Left hindlimb (tissue), 1 donor: ENCODE results near the gene MTR.
"Not testable (repeated sequence)": the region's sequence is repeated elsewhere in the genome, so short reads cannot be mapped to it uniquely, and the experiment has no call there.

ENCODE experiments used
- DNase-seq: peaks from one replicate; pipeline ENCODE4 v3.0.0-alpha.2; 2018

Gene MTR

GRCh38 chr1:236865818-236866155 lies 70.7 kb downstream of the MTR start:
- DNase-seq = no peak

- no peak for DNase-seq
Measured at GRCh38 chr1:236868625-236869467, 73.8 kb downstream of the MTR start.

DNA sequence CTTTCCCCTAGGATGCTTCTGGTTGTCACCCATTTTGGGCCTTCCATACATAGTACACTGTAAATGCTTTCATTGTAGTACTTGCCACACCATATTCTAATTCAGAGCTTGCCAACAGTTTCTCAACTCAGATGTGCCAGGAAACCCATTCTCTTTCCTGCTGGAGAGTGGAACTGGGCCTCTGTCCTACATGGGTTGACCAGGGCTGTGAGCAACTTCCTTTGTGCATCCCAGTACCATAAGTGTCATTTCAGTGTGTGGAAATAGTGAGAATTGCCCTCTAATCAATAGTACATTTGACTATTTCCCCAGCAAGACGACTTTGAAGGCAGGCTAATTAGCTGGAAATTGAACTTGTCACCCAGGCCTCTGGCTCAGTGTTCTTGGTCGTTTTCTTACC lies 74.8 kb downstream of the MTR start:
- no peak for DNase-seq

- DNase-seq = no peak
Measured at GRCh38 chr1:236870721-236871120, 75.6 kb downstream of the MTR start.

DNA sequence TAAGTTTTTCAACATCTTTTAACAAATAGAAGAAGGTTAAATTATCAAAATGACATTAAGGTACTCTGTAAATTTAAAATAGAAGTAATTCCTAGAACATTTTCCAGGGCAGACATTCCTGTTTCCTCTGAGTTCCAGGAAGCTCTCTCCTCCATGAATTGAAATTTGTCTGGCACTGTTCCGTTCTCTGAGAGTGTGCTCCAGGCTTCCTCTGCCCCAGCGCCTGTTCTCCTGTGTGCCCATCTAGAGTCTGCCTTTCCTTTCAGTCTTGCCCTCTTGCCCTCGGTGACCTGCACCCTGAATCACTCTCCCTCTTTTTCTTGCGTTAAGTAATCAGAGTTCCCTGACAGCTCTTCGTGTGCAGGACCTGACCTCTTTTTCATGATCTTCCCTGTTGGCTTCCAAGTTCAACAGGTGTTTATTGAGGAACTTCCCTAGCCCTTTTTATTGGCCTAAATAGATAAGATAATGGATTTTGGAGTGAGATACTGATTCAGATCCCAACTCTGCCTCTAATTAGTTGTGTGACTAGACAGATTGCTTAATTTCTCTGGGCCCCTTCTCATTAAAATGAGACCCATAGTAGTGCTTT lies 77.1 kb downstream of the MTR start:
- DNase-seq = no peak

DNA sequence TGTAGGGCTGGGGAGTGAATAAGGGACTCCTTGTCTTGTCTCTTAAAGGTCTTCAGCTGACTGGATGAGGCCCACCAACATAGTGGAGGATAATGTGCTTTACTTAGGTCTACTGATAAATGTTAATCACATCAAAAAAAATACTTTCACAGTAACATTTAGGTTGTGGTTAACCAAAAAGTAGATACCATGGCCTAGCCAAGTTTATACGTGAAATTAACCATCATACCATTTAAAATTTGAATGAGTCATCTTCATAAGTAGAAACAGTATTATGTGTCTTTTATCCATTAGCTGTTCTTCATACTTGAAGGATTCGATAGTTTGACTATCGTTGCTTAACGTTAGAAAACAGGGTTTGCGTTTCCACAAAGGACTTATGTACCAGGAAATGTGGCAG lies 80.9 kb downstream of the MTR start:
- DNase-seq = no peak

- DNase-seq = no peak
Measured at GRCh38 chr1:236877661-236878060, 82.6 kb downstream of the MTR start.

- no peak for DNase-seq
Measured at GRCh38 chr1:236880209-236880608, 85.1 kb downstream of the MTR start.

- DNase-seq = no peak
Measured at GRCh38 chr1:236882678-236883077, 87.6 kb downstream of the MTR start.

- no peak for DNase-seq
Measured at GRCh38 chr1:236886199-236886598, 91.1 kb downstream of the MTR start.

GRCh38 chr1:236887081-236887480 lies 92.0 kb downstream of the MTR start:
- no peak for DNase-seq

GRCh38 chr1:236888126-236888525 lies 93.0 kb downstream of the MTR start:
- DNase-seq = no peak

- DNase-seq = no peak
Measured at GRCh38 chr1:236888903-236889302, 93.8 kb downstream of the MTR start.

DNA sequence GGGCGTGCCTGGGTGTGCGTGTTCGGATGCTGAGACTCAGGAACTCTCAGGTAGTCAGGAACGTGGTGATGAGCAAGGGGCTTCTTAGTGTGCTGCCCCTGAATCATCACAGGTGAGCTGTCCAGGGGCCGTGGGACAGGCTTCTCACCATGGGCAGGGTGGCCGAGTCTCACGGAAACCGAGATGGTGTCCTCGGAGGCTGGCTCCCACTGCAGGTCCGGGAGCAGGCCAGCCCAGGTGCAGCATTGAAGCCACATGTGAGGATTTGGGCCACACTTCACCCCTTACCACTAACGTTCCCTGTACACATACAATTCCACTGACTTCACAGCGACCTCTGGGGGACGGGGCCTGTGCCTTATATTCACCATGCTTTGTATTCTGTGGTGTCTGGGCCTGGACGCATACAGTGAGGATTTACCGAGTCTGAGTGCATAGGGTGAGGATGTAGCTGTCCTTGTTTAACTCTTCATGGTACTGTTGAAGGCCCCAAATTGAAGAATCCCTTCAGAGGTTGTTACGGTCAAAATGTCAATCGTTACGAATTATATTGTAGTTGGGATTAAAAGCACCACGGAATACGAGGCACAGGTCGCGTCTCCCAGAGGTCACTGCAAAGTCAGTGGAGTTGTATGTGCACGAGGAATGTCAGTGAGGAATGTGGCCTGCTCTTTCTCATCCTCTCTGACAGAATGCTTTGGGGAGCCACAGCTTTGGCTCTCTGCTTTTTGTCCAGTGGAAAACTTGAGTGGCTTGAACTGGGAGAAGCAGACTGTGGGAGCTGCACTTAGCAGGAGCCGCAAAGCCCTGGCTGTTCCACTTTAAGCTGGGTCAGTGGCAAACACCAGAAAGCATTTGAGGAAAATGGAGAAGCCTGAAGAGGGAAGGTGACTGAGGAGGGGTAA lies 95.3 kb downstream of the MTR start:
- DNase-seq = no peak

DNA sequence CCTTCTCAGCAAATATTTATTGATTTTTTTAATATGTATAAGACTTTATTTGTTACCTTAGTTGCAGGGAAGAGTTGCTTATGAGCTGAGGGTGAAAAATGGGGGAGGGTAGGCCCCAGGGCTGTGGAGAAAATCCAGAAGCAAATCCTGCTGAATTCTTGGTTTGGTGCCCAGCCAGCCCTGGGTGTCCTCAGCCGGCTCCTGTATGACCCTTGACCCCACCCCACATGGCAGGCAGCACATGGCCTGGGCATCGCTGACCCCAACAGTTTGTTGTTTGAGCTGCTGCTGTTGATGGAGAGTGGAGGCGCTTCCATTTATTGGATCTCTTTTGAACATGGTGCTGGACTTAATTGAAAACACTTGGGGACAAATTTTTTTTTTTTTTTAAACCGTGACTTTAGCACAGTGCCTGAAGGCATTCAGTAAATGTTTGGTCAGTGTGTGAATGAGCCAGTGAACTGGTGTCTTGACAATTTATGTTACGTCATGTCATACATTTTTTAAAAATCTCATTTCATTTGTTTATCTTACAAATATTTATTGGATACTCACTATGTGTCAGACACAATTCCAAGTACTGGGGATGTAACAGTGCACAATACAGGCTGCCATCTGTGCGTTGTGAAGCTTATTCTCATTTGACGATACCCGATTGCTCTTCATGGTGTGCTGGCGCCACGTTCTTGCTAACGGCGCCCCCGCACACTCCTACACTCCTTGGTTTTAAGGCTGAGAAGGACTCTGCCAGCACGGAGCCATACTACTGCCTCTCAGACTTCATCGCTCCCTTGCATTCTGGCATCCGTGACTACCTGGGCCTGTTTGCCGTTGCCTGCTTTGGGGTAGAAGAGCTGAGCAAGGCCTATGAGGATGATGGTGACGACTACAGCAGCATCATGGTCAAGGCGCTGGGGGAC lies 98.8 kb downstream of the MTR start:
- no peak for DNase-seq

GRCh38 chr1:236895665-236896387 lies 100.7 kb downstream of the MTR start:
- no peak for DNase-seq

GRCh38 chr1:236896716-236897115 lies 101.6 kb downstream of the MTR start:
- no peak for DNase-seq

DNA sequence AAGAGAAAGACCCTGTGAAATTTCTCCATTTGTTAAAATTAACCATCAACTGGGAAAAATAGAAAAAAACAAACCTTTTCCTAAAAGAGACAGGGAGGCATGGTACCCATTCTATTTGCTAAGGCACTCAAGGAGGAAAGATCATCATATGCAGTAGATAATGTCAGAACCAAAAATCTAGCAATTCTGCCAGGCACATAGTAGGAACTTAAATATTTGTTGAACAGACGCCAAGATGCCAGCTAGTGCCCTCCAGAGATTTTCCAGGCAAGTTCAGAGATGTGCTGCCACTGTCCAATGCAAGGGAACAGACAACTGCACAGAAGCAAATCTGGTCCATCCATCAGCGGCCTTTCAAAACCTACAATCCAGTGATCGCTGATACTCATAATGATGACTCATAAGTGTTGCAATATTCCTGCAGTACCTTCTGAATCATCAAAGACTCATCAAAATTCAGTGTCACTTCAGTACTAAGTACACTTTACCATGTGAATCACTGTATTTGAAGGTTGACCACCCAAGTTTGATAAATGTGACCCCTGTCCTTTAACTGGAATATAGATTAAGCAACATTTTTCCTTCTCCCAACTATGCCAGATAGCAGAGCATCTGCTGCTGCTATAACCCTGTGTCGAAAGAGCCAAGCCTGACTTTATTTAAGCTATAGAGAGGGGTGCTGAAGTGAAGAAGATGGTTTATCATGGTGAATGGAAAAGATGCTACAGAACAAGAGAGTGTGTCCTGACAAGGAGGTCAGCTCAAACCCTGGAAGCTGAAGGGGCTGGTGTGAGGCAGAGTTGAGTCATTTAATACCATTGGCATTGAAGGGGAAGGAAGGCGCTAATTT lies 110.0 kb downstream of the MTR start:
- no peak for DNase-seq

DNA sequence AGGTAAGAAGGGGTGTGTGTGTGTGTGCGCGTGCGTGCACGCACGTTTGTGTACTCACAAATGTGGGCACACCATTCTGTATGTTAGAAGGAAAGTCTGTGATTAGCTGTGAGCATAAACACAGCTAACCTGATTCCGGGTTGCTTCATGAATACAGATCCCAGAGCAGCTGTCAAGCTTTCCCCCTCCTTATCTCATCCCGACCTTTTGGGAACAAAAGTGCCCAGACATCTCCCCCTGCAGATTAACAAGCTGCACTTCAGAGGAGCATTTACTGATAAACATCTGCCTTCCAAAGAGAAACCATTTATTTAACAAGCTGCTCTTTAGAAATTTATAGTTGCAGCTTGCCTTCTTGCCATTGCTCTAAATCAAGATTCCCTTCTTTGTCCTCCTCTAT lies 112.1 kb downstream of the MTR start:
- DNase-seq = no peak

- DNase-seq = no peak
Measured at GRCh38 chr1:236908669-236909068, 113.6 kb downstream of the MTR start.

DNA sequence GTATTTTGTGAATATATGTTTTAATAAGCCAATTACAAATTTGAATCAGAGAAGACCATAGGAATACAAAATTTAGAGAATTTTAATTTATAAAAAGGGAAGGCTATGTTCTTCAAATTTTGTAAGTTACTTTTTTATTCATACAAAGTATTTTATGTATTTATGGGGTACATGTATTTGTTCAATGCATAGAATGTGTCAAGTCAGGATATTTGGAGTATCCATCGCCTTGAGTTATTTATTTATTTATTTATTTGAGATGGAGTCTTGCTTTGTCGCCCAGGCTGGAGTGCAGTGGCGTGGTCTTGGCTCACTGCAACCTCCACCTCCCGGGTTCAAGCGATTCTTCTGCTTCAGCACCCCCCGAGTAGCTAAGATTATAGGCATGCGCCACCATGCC lies 116.0 kb downstream of the MTR start:
- DNase-seq = not testable (repeated sequence)
